ENCODE data around the gene TRA2B.
A peak's percentile ranks its signal among the peaks of the same experiment; 100 is the strongest.

GRCh38 chr3:185900228-185900627, 37.6 kb downstream of the TRA2B start:
- TF ChIP-seq ARNTL (CRISPR knock-in tag; IDR thresholded peaks at IDR 0.05; ENCODE audit: borderline replicate concordance, low read depth): no peak
- TF ChIP-seq, protein P1, sequence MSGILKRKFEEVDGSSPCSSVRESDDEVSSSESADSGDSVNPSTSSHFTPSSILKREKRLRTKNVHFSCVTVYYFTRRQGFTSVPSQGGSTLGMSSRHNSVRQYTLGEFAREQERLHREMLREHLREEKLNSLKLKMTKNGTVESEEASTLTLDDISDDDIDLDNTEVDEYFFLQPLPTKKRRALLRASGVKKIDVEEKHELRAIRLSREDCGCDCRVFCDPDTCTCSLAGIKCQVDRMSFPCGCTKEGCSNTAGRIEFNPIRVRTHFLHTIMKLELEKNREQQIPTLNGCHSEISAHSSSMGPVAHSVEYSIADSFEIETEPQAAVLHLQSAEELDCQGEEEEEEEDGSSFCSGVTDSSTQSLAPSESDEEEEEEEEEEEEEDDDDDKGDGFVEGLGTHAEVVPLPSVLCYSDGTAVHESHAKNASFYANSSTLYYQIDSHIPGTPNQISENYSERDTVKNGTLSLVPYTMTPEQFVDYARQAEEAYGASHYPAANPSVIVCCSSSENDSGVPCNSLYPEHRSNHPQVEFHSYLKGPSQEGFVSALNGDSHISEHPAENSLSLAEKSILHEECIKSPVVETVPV (CRISPR knock-in tag; IDR thresholded peaks at IDR 0.05): no peak
- no peak for TF ChIP-seq CREB5 (CRISPR knock-in tag; IDR thresholded peaks at IDR 0.05; ENCODE audit: low read depth)
- no peak for TF ChIP-seq ZFP30 (CRISPR knock-in tag; IDR thresholded peaks at IDR 0.05)
- TF ChIP-seq ZFP3 (CRISPR knock-in tag; IDR thresholded peaks at IDR 0.05): no peak
- no peak for TF ChIP-seq PPARA (CRISPR knock-in tag; IDR thresholded peaks at IDR 0.05; ENCODE audit: borderline replicate concordance)
- TF ChIP-seq ZNF8 (CRISPR knock-in tag; IDR thresholded peaks at IDR 0.05): no peak
- no peak for TF ChIP-seq OSR1 (CRISPR knock-in tag; IDR thresholded peaks at IDR 0.05)
- TF ChIP-seq, protein P2, sequence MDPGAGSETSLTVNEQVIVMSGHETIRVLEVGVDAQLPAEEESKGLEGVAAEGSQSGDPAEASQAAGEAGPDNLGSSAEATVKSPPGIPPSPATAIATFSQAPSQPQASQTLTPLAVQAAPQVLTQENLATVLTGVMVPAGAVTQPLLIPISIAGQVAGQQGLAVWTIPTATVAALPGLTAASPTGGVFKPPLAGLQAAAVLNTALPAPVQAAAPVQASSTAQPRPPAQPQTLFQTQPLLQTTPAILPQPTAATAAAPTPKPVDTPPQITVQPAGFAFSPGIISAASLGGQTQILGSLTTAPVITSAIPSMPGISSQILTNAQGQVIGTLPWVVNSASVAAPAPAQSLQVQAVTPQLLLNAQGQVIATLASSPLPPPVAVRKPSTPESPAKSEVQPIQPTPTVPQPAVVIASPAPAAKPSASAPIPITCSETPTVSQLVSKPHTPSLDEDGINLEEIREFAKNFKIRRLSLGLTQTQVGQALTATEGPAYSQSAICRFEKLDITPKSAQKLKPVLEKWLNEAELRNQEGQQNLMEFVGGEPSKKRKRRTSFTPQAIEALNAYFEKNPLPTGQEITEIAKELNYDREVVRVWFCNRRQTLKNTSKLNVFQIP (CRISPR knock-in tag; IDR thresholded peaks at IDR 0.05; ENCODE audit: borderline replicate concordance, low read depth): no peak
- TF ChIP-seq ZNF70 (CRISPR knock-in tag; IDR thresholded peaks at IDR 0.05): no peak
- TF ChIP-seq, protein P3, sequence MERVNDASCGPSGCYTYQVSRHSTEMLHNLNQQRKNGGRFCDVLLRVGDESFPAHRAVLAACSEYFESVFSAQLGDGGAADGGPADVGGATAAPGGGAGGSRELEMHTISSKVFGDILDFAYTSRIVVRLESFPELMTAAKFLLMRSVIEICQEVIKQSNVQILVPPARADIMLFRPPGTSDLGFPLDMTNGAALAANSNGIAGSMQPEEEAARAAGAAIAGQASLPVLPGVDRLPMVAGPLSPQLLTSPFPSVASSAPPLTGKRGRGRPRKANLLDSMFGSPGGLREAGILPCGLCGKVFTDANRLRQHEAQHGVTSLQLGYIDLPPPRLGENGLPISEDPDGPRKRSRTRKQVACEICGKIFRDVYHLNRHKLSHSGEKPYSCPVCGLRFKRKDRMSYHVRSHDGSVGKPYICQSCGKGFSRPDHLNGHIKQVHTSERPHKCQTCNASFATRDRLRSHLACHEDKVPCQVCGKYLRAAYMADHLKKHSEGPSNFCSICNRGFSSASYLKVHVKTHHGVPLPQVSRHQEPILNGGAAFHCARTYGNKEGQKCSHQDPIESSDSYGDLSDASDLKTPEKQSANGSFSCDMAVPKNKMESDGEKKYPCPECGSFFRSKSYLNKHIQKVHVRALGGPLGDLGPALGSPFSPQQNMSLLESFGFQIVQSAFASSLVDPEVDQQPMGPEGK (CRISPR knock-in tag; IDR thresholded peaks at IDR 0.05; ENCODE audit: borderline replicate concordance): no peak
- TF ChIP-seq GLIS3 (CRISPR knock-in tag; IDR thresholded peaks at IDR 0.05): no peak
- TF ChIP-seq ISL1 (CRISPR knock-in tag; IDR thresholded peaks at IDR 0.05): no peak
- peak; percentile 60; the same call in 1 of the 2 replicates for TF ChIP-seq TCF4 (CRISPR knock-in tag; IDR thresholded peaks at IDR 0.05; ENCODE audit: borderline replicate concordance)
